HG02970 (cell line): ENCODE data around the gene NECTIN1.

Experiments
- ATAC-seq: cut with Tn5 transposase; IDR thresholded peaks from one replicate; pipeline ENCODE4 v1.9.1; 2021; ENCODE audit warnings: mild to moderate bottlenecking, moderate library complexity, moderate number of reproducible peaks; ENCODE audit not compliant: unreplicated experiment, low FRiP score

Gene NECTIN1

DNA sequence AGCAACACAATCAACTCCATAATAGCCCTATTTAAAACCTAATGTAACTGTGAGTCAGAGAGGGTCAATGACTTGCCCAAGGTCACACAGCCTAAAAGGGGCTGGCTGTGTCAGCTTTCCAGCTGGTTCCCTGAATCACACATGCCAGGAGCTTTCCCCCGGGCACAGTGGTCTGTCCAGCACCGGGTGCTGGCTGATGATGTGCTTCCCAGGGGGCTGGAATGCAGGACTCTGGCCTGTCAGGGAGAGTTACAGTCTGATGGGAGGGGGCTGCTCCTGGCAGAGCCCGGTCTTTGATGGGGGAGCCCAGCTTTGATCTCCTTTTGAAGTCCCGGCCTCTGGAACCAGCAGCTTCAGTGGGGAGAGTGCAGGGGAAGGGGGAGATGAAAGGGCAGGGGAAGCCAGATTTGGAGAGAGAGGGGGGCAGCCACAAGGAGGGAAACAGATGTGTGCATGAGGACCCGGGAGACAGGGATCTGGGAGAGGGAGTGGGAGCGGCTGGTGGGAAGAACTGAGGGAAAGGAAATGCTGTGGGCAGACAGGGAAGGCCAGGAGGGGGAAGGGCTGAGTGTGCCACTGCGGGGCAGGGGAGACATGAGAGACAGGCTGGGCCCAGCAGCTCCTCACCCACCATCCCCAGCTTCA lies 102.7 kb downstream of the NECTIN1 start:
- no peak for ATAC-seq

DNA sequence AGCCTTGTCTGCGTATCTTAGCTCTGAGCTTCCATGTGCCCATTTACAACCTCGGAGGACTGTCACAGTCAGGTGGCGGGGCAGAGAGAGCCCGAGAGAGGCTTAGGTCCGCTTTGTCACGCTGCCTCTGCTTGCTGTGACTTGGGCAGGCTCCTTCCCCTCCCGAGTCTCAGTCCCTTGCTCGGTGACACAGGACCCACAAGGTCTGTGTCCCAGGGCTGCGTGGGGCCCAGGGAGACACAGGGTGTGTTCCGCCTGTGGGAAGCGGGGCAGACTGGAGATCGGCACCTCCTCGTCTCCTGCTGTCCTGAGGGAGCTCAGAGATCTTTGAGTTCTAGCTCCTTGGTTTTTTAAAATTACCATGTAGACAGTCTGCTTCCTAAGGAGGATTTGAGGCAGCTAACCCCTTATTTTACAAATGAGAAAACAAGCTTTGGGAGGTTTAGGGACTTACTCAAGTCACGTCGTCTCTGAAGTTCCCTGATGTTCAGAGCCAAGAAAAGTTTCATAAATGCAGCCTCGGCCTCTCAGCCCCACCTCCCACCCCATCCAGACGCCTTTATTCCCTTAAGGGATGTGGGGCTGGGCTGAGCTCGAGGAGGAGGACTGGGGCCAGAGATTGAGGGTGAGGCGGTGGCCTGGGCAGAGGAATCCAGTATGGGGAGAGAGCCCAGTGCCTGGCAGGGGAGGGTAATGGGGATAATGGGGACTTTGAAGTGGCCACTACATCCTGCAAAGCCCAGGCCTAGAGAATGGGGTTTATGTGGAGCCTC lies 103.6 kb downstream of the NECTIN1 start:
- no peak for ATAC-seq

- ATAC-seq: no peak
Observed at GRCh38 chr11:119624629-119625028, 104.4 kb downstream of the NECTIN1 start.

- no peak for ATAC-seq
Observed at GRCh38 chr11:119624102-119624615, 104.8 kb downstream of the NECTIN1 start.

DNA sequence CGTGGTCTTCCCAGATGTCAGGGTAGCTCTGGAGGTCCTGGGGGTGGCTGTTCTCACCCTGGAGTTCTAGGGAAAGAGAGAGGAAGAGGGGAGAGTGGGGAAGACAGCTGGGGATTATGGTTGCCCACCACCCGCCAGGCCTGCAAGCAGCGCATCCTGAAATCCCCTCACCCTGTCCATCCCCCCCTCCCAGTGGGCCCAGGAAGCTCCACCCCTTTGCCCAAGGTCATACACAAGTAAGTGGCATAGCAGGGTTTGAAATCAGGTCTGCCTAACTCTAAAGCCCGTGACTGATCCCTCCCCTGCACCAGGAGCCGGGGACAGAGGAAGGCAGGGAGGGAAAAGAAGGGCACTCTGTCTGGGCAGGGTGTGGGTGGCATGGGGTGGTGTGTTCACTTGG lies 105.3 kb downstream of the NECTIN1 start:
- no peak for ATAC-seq

DNA sequence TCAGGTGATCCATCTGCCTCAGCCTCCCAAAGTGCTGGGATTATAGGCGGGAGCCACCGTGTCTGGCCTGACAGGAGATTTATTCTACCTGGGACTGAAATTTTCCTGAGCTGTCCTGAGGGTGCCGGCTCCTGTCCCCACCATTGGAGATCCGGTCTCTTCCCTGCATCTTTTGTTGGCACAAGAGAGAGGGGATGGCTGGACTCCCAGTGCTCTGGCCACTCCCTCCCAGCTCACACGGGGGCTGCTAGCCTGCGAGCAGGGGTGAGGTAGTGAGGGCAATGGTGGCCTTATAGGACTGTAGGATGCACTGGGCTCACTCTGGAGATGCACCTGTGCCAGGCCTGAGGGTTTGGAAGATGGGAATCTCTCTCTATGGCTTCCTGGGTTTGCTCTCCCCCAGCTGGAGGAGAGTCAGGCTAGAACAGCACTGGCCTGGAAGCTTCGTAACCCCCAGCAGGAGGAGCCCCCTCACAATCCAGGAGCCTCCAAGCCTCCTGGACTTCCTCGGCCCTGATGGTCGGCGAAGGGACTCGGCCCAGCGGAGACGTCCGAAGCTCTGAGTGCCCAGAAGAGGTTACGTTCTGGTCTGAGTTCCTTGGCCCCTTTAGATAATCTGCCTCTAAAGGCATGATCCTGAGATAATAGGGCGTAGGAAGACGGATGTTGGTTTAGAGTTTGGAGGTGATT lies 106.4 kb downstream of the NECTIN1 start:
- ATAC-seq: no peak

DNA sequence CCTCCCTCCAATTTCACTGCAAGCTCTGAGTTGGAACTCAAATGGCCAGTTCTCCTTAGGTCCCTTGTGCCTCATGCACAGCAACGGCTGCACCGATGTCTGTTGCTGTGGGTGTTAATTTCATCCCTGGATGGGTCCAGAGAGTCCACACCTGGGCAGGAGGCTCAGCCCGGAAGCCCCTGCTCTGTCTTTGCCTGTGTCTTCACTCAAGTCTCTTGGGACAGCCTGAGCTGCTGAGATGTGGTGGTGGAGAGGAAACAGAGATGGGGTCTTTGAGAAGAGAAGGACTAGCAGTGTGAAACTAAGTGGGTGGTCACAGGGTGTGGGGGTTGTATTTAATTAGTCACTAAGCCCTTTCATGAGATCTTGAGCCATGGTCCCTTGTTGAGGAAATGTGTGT lies 109.3 kb downstream of the NECTIN1 start:
- no peak for ATAC-seq

GRCh38 chr11:119618208-119618909 lies 110.6 kb downstream of the NECTIN1 start:
- no peak for ATAC-seq

DNA sequence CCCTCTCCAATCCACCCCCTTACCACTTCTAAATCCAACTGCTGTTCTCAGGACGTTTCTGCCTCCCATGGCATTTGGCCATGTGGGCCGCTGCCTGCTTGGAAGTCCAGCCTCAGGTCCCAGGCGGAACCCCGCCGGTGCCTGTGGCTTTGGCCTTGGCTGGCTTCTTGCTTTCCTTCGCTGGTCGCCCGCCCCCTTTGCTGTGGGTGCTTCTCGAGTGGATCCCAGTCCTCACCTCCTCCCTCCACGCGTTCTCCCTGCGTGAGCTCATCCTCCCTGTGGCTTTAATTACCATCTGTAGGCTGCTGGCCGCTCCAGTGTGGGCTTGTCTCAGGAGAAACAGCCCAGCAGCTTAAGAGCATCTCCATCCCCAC lies 111.7 kb downstream of the NECTIN1 start:
- no peak for ATAC-seq

- no peak for ATAC-seq
Observed at GRCh38 chr11:119616586-119617339, 112.2 kb downstream of the NECTIN1 start.

DNA sequence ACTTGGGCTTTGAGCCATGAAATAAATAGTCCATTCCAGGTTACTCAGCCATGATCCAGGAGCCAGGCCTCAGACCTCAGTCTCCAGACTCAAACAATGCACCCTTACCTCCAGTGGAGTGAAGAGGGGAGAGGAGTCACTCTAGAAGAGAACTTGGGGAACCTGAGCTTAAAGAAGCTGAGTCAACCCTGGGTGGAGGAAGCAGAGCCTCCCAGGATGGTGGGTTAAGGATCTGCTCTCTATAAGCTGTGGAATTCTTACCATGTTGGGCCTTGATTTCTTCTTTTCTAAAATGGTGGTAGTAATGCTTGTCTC lies 113.2 kb downstream of the NECTIN1 start:
- no peak for ATAC-seq

GRCh38 chr11:119615003-119615881 lies 113.8 kb downstream of the NECTIN1 start:
- peak; percentile 58 for ATAC-seq

DNA sequence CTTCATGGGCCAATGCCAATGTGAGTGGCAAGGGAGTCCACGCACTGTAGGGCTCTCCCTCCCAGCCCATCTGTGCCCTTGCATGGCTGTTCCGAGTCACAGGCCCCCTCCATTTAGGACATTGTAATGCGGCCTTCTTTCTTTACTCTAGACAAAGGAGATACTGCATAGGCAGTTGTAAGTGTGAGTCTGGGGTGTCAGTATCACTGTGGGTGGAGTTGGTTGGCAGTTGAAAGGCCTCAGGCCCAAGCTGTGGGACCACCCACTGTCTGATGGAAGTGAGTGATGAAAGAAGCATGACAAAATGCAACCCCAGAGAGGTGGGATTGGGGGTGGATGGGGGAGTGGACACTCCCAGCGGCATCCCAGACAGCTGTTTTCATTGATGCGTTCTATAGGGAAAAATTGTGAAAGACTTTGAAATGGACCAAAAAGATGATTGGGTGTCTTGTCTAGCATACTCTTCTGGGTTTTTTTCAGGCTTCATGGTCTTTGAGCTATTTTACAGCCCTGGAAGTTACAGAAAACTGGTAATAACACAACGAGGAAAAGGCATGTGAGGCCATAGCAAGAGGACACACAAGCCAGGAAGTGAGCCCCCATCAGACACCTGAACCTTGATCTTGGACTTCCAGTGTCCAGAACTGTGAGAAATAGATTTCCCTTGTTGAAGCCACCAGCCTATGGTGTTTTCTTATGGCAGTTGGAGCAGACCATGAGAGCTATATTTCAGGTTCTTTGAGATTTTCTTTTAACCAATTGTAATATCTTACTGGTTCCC lies 114.6 kb downstream of the NECTIN1 start:
- no peak for ATAC-seq

DNA sequence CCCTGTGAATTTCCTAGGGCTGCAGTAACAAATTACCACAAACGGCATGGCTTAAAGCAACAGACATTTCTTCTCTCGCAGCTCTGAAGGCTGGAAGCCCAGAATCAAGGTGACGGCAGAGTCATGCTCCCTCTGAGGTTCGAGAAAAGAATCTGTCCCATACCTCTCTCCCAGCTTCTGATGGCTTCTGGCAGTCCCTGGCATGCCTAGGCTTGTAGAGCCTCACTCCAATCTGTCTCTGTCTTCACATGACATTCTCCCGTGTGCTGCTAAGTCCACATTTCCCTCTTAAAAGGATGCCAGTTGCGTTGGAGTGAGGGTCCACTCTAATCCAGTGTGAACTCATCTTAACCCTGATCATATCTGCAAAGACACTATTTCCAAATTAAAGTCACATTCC lies 116.2 kb downstream of the NECTIN1 start:
- ATAC-seq: no peak

DNA sequence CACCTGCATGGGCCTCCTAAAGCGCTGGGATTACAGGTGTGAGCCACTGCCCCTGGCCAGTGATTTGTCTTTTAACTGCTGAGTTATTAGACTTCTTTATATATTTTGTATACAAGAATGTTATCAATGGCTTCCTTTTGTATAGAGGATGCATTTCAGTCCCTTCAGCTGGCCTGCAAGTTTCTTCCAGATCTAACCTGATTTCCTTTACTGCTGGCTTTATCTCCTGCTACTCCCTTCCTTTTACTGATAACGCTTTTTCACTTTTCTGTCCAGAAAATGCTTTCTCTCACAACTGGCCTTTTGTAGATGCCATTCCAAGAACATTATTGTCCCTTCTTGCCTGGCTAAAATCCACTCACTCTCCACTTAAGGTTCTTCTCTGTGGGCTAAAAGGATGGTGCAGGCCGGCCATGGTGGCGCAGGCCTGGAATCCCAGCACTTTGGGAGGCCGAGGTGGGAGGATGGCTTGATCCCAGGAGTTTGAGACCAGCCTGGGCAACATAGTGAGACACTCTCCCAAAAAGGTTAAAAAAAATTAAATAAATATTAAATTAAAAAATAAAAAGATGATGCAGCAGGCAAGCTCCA lies 118.1 kb downstream of the NECTIN1 start:
- ATAC-seq: no peak

GRCh38 chr11:119608781-119609180 lies 120.2 kb downstream of the NECTIN1 start:
- ATAC-seq: no peak

GRCh38 chr11:119608201-119608600 lies 120.8 kb downstream of the NECTIN1 start:
- no peak for ATAC-seq

- no peak for ATAC-seq
Observed at GRCh38 chr11:119607726-119608125, 121.3 kb downstream of the NECTIN1 start.
